HG02943 (cell line): Measurements from ENCODE around the gene CAPN12.

Experiments used
- ATAC-seq: cut with Tn5 transposase; IDR thresholded peaks from one replicate; pipeline ENCODE4 v1.9.1; 2021; ENCODE audit warnings: mild to moderate bottlenecking, low read depth, moderate library complexity; ENCODE audit not compliant: unreplicated experiment

CAPN12 gene

DNA sequence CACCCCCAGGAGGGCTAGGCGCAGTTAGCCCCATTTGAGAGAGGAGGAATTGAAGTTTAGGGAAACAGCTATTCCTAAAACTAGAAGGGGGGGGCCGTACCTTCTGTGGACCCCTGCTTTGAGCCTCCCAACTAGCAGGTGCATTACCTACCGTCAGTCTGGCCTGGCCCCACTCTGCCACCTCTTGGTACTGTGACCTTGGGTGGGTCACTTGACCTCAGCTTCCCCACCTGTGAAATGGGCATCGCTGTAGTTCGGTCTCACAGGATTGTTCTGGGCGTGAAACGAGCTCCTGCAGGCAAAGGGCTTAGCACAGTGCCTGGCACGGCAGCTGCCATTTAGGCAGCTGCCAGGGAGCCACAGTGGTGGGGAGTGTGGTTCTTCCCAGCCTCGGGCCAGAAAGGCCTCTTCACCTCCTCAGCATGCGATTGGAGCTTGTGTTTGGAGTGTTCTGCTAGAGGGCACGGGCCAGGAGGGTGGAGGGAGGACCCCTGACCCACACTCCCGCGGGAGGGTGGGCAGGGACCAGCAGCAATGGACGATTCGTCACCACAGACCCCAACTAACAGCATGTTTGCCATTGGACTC lies 32.0 kb downstream of the CAPN12 start:
- ATAC-seq: no peak

DNA sequence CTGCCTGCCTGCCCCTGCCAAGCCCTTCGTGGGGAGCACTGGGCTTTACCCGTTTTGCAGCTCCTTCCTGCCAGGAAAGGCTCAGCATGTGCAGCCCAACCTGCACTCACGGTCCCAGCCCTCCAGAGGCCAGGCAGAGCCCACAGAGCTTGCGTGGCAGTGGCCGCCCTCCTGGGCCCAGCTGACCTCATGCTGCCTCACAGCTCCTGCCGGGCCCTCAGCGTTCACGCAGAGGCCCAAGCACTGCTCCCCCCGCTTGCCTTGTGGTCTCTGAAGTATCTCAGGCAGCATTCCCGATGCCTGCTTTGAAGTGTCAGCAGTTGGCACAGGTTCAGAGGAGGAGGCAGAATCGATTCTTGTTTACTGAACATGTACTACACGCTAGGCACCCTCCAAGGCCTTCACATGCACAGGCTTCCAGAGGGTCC lies 32.5 kb downstream of the CAPN12 start:
- no peak for ATAC-seq

DNA sequence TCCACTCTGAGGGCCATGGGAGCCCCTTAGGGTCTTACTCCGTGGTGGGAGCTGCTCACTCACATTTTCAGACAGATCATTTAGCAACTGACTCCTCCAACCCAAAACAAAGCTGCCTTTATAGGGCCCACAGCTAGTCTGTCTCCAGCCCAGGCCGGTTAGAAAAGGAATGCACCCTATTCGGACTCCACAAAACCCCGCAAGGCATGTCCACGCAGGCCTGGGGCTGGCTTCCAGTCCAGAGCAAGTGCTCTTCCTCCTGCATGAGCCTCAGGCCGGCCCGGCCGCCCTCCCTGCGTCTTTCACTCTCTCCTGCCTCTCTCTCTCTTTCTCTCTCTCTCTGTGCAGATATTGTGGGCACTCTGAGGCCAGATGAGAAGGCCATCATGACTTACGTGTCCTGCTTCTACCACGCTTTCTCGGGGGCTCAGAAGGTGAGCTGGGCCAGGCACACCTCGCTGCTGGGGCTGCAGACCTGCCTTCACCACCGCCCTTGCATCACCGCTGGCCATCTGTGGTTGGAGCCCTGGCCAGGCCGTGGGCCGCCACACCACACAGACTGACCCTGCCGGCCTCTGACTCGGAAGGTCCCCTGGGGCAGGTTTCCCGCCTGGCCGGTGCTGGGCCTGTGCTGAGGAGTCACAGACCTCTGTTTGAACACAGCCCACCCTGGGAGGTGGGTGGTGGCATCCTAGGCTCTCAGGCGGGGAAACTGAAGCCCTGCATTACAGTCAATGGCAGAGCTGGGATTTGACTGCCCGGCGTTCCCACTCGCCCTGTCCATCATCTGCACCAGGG lies 33.1 kb downstream of the CAPN12 start:
- no peak for ATAC-seq

DNA sequence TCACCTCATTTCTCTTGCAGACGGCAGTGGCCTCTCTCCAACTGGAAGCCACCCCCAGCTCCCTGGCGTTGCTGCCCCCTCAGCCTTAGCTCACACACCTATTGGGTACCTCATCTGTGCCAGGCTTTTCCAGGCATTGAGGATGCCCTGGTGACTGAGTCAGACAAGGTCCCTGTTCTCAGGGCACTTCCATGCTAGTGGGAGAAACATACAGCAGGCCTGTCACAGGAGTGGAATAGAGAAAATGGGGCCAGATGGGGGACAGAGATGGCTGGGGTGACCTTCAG lies 33.9 kb downstream of the CAPN12 start:
- ATAC-seq: no peak

DNA sequence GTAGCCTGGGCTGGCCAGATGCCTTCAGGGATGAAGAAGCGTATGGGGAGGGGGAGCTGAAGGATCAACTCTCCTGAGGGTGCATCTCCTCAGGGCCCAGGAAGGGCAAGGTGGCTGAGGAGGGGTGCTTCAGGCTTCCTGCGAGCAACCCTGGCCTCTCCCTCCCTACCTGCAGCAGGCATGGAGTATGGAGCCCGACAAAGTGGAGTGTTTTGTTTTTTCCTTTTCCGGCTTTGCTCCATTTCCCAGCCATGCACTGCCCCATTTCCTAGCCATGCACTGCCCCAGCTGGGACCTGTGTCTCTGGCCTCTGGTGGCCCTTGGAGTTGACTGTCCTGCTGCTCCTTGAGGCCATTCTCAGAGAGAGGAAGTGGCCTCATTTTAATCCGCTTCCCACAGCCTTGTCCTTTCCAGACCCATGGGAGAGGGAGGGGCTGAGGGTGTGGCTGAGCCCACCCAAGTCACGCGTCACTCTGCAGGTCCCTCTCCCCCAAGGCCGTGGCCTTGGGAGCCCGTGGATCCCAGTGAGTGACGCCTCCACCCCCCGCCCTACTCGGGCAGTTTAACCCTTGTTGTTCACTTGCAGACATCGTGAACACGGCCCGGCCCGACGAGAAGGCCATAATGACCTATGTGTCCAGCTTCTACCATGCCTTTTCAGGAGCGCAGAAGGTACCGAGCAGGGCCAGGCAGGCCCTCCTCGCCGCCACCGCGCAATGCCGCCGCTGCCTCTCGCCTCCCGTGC lies 34.4 kb downstream of the CAPN12 start:
- no peak for ATAC-seq

DNA sequence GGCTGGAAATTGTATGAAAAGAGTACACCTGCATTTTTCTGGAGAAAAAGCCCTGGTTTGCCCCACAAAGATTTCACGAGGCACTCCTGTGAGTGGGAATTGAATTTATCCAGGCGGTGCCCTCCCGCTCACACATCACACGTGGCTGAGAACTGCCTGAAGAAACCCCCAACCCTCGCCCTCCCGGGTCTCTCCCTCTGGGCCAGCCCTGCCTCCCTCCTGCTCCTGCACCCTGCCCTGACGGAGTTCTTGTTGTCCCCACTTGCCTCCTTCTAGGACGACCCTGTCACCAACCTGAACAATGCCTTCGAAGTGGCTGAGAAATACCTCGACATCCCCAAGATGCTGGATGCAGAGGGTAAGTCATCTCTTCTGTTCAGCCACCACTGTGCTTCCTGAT lies 35.2 kb downstream of the CAPN12 start:
- ATAC-seq: no peak

DNA sequence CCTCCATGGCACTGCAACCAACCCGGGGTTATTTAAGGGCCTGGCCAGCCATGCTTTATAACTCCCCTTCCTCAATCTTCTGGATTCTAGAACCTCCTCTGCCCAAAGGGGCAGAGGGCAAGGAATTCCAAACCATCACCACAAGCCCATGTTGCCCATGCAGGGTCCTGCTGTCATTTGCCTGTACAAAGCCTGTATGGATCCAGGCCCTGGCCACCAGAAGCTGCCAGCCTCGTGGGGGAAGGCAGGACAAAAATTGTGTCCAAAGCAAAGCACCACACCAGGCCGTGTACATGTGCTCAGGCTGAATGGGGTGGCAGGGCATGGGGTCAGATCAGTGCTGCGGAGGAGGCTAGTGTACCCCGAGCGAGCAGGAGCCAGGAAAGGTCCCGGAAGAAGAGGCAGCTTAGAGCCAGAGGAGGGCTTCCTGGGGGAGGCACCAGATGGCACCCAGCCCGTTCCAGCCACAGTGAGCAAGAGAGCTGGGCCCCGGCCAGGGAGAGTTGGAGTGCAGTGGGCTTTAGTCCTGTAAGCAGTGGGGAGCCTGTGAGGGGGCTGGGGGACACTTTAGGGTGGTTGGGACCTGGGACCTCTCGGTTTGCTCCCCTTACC lies 35.8 kb downstream of the CAPN12 start:
- no peak for ATAC-seq

DNA sequence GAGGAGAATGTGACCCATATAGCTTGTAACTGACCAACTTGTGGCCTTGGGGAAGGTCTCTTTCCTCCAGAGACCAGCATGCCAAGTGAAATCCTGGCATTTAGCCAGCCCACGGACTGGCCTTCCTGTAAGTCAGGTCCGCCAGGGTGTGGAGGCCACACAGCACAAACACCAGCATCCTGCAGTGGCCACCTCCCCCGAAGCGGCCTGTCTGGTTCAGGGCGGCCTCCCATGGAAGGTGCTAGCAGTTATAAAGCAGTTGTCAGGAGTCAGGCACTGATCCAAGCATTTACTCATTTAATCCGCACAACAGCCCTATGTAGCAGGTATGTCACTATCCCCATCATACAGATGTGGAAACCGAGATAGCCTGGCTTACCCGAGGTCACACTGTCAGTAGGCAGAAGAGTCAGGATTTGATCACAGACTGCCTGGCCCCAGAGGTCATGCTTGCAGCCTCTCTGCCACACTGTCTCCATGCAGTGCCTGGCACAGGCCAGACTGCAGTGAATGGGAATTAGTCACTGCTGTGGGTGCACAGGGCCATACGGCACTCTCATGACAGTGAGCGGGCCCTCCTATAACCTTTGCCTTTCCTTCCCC lies 36.7 kb downstream of the CAPN12 start:
- no peak for ATAC-seq

DNA sequence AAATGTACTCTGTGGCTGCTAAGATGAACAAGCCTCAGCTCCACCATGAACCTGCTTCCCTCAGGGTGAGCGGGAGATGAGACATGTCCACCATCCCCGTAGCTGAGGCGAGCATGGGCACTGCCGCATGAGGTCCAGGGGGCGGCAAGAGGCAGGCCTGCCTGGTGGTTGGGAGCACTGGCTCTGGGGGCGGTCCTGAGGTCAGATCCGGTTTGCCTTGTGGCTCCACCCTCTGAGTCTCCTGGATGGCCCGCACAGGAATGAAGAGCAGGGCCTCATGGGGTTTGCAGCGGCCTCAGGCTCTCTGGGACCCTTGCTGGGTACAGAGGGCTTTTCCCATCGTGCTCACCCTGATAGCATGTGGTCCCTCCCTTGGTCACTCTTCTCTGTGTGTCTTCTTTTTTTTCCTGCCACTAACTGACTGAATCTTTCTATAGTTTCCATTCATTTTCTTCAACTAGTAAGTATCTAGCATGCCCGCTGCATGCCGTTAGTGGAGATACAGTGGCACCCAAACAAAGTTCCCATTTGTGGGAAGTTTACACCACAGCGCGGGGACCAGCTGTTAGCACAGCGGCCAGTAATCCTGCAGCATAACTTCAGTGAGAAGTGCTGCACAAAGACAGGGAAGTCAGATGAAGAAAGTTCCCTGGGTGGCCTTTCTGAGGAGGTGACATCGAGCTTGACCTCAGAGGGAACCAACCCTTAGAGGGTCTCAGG lies 37.3 kb downstream of the CAPN12 start:
- ATAC-seq: no peak

DNA sequence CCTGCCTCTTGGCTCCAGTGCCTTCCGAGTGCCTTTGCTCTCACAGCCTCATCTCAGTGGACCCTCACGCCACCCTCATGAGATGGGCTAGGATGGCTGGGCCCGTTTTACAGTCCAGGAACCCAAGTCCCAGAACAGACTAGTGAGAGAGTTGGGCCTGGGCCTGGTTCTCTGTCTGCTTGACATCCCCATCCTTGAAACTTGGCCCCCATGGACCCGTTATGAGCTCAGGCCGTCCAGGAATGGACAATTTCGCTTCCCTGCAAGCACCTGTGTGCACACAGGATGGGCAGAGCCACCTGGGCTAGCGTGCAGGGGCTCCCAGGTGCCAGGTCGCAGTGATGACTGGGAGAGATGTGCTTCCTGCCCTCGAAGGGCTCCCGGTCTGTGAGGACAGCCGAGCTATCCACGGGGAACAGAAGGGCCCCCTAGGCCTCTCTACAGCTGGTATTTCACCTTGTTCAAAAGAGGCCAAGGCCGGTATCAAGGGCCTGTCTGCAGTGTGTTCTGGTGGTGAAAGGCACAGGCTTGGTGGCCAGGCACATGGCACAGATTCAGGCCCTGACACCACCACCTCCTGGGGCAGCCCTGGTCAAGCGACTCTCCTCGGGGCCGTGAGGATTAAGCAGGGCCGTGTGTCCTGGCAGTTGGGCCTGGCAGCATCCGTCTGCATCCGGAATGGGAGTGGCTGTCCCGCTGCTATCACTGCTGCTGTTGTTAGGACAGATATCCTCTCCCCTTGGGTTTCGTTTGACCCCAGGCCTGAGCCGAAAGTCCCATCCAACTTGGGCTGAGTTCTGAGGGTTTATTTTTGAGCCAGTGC lies 38.9 kb downstream of the CAPN12 start:
- ATAC-seq: no peak

DNA sequence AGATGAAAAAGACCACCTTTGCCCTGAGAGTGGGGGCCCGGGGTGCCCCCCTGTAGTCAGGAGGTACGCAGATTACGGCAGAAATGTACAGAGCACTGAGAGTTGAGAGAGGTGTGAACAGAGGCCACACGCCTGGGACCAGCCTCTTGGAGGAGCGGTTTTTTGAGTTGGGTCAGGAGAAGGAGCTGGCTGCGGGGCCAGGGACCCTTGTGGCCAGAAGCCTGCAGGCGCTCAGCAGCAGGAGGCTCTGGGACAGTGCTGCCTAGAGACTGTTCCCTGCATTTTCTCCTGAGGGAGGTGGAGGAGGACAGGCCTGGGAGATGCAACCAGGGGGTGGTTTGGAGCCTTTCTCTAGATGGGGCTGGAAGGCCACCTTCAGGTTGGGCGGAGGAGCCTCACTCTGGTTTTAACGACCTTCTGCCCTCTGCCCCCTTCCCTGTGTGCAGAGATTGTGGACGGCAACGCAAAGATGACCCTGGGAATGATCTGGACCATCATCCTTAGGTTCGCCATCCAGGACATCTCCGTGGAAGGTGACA lies 39.7 kb downstream of the CAPN12 start:
- no peak for ATAC-seq

DNA sequence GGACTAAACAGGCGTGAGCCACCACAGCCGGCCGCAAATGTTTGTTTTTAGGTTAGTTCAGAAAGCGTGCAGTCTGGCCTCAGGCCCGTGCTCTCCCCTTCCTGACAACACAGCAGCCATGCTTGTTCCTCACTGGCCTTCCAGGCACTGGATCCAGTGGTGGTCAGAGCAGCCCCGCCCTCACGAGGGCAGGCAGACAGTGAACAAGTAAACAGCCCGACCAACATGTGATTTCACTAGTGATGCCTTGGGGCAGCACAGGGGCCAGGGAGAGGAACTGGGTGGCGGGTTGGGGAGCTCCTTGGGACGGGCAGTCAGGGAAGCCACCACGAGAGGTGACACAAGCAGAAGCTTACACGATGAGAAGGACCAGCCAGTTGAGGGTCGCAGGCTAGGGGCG lies 40.8 kb downstream of the CAPN12 start:
- ATAC-seq: no peak

DNA sequence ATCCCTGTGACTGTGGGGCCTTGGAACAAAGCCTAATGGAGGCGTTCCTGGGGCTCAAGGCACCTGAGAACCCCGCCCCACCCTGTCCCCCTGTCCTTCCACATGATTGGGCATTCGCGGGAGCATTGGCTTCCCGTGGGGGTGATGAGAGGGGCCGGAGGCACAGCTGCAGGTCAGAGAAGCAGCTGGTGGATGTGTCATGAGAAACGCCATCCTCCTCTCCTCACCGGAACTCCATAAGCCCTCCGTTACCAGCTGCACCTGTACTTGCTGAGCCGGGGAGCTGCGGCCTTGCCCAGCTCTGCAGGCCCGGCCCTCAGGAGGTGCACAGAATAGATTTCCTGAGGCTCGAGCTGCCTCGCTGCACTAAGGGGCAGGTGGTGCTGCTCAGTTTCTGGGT lies 42.0 kb downstream of the CAPN12 start:
- ATAC-seq: no peak

DNA sequence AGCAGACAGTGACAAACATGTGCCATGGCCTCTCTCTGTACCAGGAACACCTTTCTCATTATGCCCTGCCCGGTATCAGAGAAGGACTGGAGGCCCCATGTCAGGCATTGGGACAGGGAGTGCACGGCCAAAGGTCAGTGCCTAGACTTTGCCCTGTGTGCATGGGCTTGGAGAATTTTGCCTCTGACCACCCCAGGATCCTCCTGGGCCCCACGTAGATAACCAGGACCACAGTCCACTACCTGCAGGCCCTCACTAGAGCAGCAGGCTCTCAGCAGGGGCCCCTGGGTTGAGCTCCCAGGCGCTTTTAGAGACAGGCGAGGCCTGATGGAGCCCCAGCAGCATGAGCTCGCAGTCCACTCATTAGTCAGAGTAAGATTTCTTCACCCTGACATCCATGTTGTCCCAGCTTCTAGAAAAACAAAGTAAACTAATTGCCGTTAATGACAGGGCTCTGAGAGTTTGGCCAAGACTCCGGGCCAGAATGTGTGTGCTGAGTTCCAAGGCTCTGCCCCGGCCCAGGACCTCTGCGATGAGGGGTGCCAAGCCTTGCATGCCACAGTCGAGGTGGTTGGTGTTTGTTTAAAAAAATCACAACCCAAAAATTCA lies 42.7 kb downstream of the CAPN12 start:
- no peak for ATAC-seq

DNA sequence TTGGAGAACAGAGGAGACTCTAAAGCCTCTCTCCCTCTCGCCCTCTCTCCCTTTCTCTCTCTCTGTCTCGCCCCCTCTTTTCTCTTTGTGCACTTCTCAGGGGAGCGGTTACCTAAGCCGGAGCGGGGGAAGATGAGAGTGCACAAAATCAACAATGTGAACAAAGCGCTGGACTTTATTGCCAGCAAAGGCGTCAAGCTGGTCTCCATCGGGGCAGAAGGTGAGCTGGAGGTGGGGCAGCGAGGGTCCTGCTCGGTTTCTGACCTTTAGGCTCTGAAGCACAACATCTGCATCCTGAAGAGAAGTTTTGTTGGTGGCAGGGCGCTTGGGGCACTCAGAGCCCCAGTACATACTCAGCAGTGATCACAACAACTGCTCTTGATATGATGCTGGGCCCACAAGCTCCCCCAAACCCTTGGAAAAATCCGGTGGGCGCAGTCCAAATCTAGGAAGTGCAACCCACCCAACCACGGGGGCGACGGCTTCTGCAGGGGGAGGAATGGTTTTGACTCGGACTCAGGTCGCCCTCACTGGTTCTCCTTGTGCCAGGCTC lies 43.3 kb downstream of the CAPN12 start:
- no peak for ATAC-seq

DNA sequence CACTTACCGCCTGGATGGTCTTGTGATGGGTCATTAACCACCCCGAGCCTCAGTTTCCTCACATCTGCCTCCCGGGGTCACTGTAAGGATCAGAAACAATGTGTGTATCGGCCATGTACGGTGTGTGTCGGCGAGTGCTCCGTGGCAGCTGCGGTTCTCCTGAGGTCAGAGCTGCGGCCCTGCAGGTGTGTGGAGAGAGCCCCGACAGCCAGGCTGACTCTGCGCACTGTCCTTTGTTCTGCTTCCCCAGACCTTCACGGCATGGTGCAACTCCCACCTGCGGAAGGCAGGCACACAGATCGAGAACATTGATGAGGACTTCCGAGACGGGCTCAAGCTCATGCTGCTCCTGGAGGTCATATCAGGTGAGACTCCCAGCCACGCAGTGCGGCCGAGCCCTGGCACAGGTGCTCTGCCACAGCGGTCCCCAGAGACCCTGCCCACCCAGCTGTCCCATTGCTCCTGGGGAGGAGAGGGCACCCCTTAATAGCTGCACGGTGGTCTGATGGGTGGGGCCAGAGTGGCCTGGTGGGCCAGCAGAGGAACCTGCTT lies 43.8 kb downstream of the CAPN12 start:
- ATAC-seq: no peak

DNA sequence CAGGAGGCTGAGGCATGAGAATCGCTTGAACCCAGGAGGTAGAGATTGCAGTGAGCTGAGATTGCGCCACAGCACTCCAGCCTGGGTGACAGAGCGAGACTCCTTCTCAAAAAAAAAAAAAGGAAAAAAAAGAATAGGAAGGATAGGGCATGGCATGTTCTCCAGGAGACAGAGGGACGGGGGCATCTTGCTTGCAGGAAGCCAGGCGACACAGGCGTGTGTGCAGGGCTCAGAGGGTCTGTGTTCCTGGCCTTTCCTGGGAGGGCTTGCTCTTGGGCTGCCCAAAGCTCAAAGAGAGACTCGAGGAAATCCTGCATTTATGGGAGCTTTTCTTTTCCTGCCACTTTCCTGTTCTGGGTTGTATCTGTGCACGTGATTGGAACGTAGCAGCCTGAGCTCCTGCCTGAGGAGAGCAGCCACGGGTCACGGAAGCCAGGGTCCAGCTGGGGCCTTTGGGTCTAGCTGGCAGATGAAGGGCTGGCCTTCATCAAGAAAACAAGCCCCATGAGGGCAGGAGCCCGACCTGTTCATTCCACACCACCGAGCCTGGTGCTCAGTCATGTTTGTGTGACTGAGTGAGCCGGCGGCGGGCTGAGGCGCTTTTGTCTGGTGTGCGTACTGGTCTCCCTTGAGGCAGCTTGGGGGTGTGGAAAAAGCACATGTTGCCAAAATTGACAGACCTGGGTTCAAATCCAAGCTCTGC lies 44.5 kb downstream of the CAPN12 start:
- no peak for ATAC-seq

DNA sequence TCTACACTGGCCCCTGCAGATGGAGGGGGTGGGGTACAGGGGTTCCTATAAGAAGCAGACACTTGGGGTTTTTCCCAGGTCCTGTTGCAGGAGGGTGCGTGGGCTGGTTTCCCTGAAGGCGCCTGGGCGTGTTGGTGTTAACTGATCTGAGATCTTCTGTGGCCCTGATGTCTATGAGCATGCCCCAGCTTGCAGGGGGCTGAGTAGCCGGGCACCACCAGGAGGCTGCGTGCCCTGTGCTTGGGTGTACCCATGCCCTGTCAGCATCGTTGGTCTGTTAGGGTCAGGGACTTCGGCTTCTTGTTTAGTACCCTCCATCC lies 45.3 kb downstream of the CAPN12 start:
- no peak for ATAC-seq
